Endodermal cell (in vitro differentiated cells): Measurements from ENCODE around the gene HOMER3. TPM values are rescaled to one million over a fixed set of nuclear protein-coding genes. Genes with fewer than 3 reads are reported as not detected.

ENCODE experiments used
- DNase-seq: peaks from one replicate; pipeline ENCODE4 v3.0.0-alpha.2; 2017
- H3K27ac ChIP-seq: 2 replicates; pipeline ENCODE4 v1.5.1; 2013; ENCODE audit warnings: mild to moderate bottlenecking, low read depth, low read length, moderate library complexity
- H3K27me3 ChIP-seq: 2 replicates; pipeline ENCODE4 v1.6.1; 2013; ENCODE audit warnings: mild to moderate bottlenecking, low read length, moderate library complexity; ENCODE audit not compliant: insufficient read depth, control insufficient read depth, poor library complexity, severe bottlenecking
- H3K36me3 ChIP-seq: 2 replicates; pipeline ENCODE4 v1.7.0; 2013; ENCODE audit warnings: mild to moderate bottlenecking, low read length, moderate library complexity; ENCODE audit not compliant: control insufficient read depth, insufficient read depth
- H3K4me1 ChIP-seq: one replicate; pipeline ENCODE4 v1.7.0; 2013; ENCODE audit warnings: low read length; ENCODE audit not compliant: control insufficient read depth, insufficient read depth
- H3K4me3 ChIP-seq: 2 replicates; pipeline ENCODE4 v1.5.1; 2013; ENCODE audit warnings: mild to moderate bottlenecking, low read length, moderate library complexity
- H3K9ac ChIP-seq: 2 replicates; pipeline ENCODE4 v1.6.1; 2013; ENCODE audit warnings: mild to moderate bottlenecking, low read length, moderate library complexity; ENCODE audit not compliant: poor library complexity, severe bottlenecking; ENCODE audit errors: extremely low read depth
- H3K9me3 ChIP-seq: 2 replicates; pipeline ENCODE4 v1.6.1; 2013; ENCODE audit warnings: mild to moderate bottlenecking, low read length, moderate library complexity; ENCODE audit not compliant: control insufficient read depth
- H3K27ac Mint-ChIP-seq: 2 replicates; pipeline ENCODE4 v1.8.0; 2020; ENCODE audit warnings: mixed read lengths
- H3K27me3 Mint-ChIP-seq: 2 replicates; pipeline ENCODE4 v1.8.0; 2021; ENCODE audit warnings: mild to moderate bottlenecking, mixed read lengths; ENCODE audit not compliant: insufficient read depth
- H3K36me3 Mint-ChIP-seq: 2 replicates; pipeline ENCODE4 v1.8.0; 2020; ENCODE audit warnings: low read depth, mixed read lengths
- H3K4me1 Mint-ChIP-seq: 2 replicates; pipeline ENCODE4 v1.8.0; 2020; ENCODE audit warnings: mixed read lengths
- H3K4me3 Mint-ChIP-seq: 2 replicates; pipeline ENCODE4 v1.8.0; 2020; ENCODE audit warnings: mild to moderate bottlenecking, moderate library complexity, mixed read lengths
- H3K9me3 Mint-ChIP-seq: 2 replicates; pipeline ENCODE4 v1.8.0; 2020; ENCODE audit warnings: mild to moderate bottlenecking, mixed read lengths
- CTCF ChIP-seq: fragments of 200-600 bp; sonication (generic); conservative IDR thresholded peaks from 2 replicates; pipeline ENCODE4 v1.5.0; 2021; ENCODE audit warnings: antibody characterized with exemption, mild to moderate bottlenecking
- WGBS, 2 experiments: methylation state at CpG; one replicate each; pipeline versions ENCODE4 v1.1.5 to v1.1.7; 2013; ENCODE audit warnings: missing lambda C conversion rate in 2 of 2, mixed read lengths in 1 of 2; ENCODE audit not compliant: insufficient coverage in 1 of 2, insufficient read length in 1 of 2; 5-methylcytosine and 5-hydroxymethylcytosine counted together
- total RNA-seq, 2 donors: library from RNA; stranded (reverse); fragmentation: NEBNext Ultra II Directional in 1 of 2; extraction: Animal tissue kit (Norgen Biotek cat#: 25700) in 1 of 2; gene quantifications; 2 replicates in 1 of 2; 3 replicates in 1 of 2; pipeline ENCODE4 v1.2.1, GENCODE V29; 2021

HOMER3 gene
- total RNA-seq, 2 donors from 2014 or later, result 21.5 to 31.2 TPM

- Mint-ChIP-seq H3K9me3 (no peaks in the 10 kb centered on the region), H3K27ac (no peak overlapping the region), H3K36me3 (peaks cover 24% of the 10 kb centered on the region), H3K4me3 (no peak overlapping the region), H3K27me3 (no peaks in the 10 kb centered on the region), H3K4me1 (no peaks in the 10 kb centered on the region)
- no peak overlapping the region for H3K4me3 ChIP-seq
- no peak for DNase-seq
- H3K4me1 ChIP-seq, result no peaks in the 10 kb centered on the region
- no peaks in the 10 kb centered on the region for H3K27me3 ChIP-seq
- H3K27ac ChIP-seq, result no peak overlapping the region
- no peak for TF ChIP-seq CTCF
- peaks cover 38% of the 10 kb centered on the region for H3K36me3 ChIP-seq
- no peaks in the 10 kb centered on the region for H3K9me3 ChIP-seq
- no peak overlapping the region for H3K9ac ChIP-seq
- 95 to 96% methylated on average over 24 to 36 of the region's 36 CpGs for WGBS, 2 experiments
Measured at GRCh38 chr19:18906605-18907519, 34.2 kb downstream of the HOMER3 start.

DNA sequence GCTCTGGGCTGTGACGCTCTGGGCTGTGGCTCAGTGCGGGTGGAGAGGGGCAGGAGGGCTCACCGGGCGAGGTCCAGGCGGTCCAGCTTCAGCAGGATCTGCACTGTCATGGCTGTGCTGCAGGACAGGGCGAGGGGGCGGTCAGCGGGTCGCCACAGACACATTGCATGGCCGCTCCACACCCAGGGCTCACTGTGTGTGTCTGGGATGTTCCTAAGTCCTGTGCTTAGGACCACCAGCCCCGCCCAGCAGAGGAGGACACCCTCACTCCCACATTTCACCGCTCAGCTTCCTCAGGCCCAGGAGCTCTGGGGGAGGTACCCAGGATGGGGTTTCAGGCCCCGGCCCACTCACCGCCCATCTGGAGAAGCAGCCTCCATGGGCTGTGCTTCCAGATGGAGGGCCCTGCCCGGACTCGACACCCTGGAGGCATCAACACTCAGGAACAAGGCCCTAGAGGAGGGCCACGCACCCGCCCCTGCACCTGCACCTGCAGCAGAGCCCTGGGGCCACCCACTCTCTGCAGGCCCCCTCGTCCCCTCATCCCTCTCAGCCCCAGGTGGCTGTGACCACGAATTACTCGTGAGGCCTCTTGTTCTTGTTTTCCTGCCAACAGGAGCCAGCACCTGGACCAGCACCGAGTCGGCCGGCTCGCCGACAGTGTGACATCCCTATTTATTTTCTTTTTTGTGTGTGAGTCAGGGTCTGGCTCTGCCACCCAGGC is 35.3 kb downstream of the HOMER3 start:
- Mint-ChIP-seq H3K9me3 (no peaks in the 10 kb centered on the region), H3K27ac (no peak overlapping the region), H3K27me3 (no peaks in the 10 kb centered on the region), H3K4me3 (no peak overlapping the region), H3K4me1 (no peaks in the 10 kb centered on the region), H3K36me3 (peaks cover 30% of the 10 kb centered on the region)
- no peak for TF ChIP-seq CTCF
- WGBS, 2 experiments, result 93 to 97% methylated on average over 14 to 26 of the region's 26 CpGs
- no peak overlapping the region for H3K9ac ChIP-seq
- peaks cover 32% of the 10 kb centered on the region for H3K36me3 ChIP-seq
- no peak for DNase-seq
- H3K27me3 ChIP-seq, result no peaks in the 10 kb centered on the region
- no peak overlapping the region for H3K4me3 ChIP-seq
- H3K27ac ChIP-seq, result no peak overlapping the region
- H3K4me1 ChIP-seq, result no peaks in the 10 kb centered on the region
- H3K9me3 ChIP-seq, result no peaks in the 10 kb centered on the region

DNA sequence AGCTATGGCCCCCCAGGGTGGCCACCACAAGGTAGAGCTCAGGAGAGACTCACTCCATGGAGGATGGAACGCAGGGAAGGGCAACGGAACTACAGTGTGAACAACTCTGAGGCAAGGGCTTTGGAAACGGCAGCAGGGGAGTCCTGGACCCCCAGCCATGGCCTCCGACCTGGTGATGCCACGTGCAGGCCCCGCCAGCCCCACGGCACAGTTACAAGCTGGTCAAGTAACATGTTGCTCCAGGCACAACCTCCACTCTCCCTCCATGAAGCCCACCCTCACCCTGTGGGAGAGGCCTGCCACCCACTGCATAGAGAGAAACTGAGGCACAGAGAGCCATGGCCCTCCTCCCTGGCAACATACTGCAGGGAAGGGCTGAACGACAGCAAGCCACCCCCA is 36.0 kb downstream of the HOMER3 start:
- H3K27ac Mint-ChIP-seq, result no peak overlapping the region
- WGBS, 2 experiments, result 91 to 94% methylated on average over 4 to 8 of the region's 8 CpGs
- H3K4me3 ChIP-seq, result no peak overlapping the region
- H3K9ac ChIP-seq, result no peak overlapping the region
- TF ChIP-seq CTCF, result no peak
- H3K4me1 ChIP-seq, result no peaks in the 10 kb centered on the region
- no peaks in the 10 kb centered on the region for H3K27me3 Mint-ChIP-seq
- no peaks in the 10 kb centered on the region for H3K27me3 ChIP-seq
- H3K27ac ChIP-seq, result no peak overlapping the region
- no peaks in the 10 kb centered on the region for H3K9me3 ChIP-seq
- H3K4me1 Mint-ChIP-seq, result no peaks in the 10 kb centered on the region
- H3K36me3 ChIP-seq, result peaks cover 26% of the 10 kb centered on the region
- H3K9me3 Mint-ChIP-seq, result no peaks in the 10 kb centered on the region
- DNase-seq, result no peak
- H3K36me3 Mint-ChIP-seq, result peaks cover 31% of the 10 kb centered on the region
- no peak overlapping the region for H3K4me3 Mint-ChIP-seq
